Measurements from ENCODE around the gene LIN9.

LIN9 gene

DNA sequence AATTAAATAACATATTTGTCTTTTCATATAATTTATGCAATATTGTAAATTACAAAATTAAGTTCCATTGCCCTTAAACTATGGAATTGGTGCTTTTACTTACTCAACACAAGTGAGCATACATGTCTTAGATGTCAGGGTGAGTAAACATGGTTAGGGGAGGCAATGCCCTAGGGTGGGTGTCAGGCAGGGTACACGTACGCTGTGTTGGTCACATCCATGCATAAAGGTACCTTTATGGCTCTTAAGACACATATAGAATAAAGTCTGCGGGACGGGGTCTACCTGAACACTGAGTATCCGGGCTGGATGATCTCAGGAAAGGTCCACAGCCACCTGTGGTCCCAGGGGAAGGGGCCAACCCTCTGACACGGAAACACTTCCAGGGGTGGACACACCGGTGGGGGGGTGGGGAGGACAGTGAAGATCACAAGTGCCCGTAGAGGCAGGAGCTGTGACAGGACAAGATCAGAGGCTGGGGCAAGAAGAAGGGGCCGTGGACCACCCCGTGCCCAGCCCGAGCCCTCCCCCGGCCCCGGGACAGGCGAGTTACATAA, 720 bp downstream of the LIN9 start:
- Mint-ChIP-seq H3K27ac (peak overlapping the region; percentile 87), H3K4me1 (ENCODE audit: low read depth) (peaks cover 26% of the 10 kb centered on the region), H3K27me3 (no peaks in the 10 kb centered on the region), H3K4me3 (peak overlapping the region; percentile 91), H3K36me3 (peaks cover 7% of the 10 kb centered on the region), H3K9me3 (ENCODE audit: low read depth) (no peaks in the 10 kb centered on the region)

DNA sequence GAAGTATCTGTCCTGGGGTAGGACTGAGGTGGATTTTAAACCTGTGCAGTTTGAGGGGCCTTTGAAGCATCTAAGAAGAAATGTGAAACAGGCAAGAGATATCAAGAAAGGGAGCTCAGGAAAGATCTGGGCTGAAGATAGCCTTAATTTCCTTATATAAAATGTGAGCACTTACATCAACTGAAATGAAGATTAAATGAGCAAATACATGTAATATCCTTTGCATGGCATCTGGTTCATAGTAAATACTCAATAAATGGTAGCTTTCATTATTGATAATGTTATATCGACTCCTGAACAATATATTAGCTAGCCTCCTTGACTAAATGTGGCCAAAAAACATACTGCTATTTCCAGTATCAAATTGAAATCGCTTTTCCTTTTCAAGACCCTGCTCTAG, 2.5 kb downstream of the LIN9 start:
- peaks cover 8% of the 10 kb centered on the region for H3K36me3 Mint-ChIP-seq
- H3K9me3 Mint-ChIP-seq (ENCODE audit: low read depth): no peaks in the 10 kb centered on the region
- H3K4me1 Mint-ChIP-seq (ENCODE audit: low read depth): peaks cover 29% of the 10 kb centered on the region
- no peak overlapping the region for H3K4me3 Mint-ChIP-seq
- H3K27me3 Mint-ChIP-seq: no peaks in the 10 kb centered on the region
- no peak overlapping the region for H3K27ac Mint-ChIP-seq

DNA sequence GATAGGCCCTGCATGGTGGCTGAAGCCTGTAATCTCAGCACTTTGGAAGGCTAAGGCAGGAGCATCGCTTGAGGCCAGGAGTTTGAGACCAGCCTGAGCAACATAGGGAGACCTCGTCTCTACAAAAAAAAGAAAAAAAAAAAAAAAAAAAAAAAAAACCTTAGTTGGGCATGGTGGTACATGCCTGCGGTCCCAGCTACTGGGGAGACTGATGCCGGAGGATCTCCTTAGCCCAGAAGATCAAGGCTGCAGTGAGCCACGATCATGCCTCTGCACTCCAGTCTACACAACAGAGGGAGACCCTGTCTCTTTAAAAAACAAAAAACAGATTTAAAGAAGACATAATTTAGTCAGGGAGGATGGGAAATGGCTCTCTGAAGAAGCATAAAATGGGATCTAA, 3.8 kb downstream of the LIN9 start:
- H3K4me1 Mint-ChIP-seq (ENCODE audit: low read depth): peaks cover 31% of the 10 kb centered on the region
- no peaks in the 10 kb centered on the region for H3K27me3 Mint-ChIP-seq
- H3K9me3 Mint-ChIP-seq (ENCODE audit: low read depth): no peaks in the 10 kb centered on the region
- H3K27ac Mint-ChIP-seq: no peak overlapping the region
- no peak overlapping the region for H3K4me3 Mint-ChIP-seq
- H3K36me3 Mint-ChIP-seq: peaks cover 11% of the 10 kb centered on the region

DNA sequence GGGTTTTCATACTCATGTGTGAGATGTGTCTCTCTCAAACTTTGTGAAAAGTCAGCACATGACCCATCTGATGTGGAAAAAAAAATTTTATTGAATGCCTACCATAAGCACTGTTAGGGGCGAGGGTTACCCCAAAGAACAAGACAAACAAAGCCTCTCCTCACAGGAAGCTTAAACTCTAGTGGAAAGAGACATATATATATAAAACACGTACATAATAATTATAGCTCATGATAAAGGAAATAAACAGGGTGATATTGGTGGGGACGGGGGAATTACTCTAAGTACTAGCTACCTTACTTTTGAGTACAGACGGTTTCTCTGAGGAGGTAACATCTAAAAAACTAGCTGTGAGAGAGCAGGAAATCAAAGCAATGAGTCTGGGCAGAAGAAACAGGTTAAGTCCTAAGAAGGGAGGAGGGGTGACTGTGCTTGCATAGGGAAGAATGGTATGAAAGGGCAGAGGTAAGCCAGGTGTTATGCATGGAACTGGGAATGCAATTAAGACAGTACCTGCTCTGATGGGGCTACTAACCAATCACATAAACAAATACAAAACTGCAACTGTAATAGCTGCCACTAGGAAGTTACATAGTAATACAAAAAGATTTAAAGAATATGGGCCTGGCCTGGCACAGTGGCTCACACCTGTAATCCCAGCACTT, 4.5 kb downstream of the LIN9 start:
- Mint-ChIP-seq H3K36me3 (peaks cover 11% of the 10 kb centered on the region), H3K4me3 (no peak overlapping the region), H3K27me3 (no peaks in the 10 kb centered on the region), H3K4me1 (ENCODE audit: low read depth) (peaks cover 25% of the 10 kb centered on the region), H3K27ac (no peak overlapping the region), H3K9me3 (ENCODE audit: low read depth) (no peaks in the 10 kb centered on the region)

DNA sequence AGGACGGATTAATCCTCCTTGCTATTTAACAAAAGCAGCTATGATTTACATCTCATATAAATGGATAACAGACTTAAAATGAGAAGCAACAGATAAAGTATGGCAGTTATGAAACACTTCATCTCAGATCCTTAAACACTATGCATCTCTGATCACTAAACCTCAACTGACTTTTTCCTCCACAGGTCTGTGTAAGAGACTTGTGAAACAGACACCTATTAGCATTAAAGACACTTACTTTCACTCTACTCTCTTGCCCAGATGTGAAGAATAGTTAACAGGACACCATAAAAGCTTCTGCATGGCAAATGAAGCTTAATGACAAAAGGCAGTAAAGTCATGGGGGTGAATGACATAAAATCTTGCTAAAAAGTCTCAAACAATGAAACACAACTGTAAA, 6.2 kb downstream of the LIN9 start:
- Mint-ChIP-seq H3K4me1 (ENCODE audit: low read depth) (peaks cover 21% of the 10 kb centered on the region), H3K27ac (no peak overlapping the region)

DNA sequence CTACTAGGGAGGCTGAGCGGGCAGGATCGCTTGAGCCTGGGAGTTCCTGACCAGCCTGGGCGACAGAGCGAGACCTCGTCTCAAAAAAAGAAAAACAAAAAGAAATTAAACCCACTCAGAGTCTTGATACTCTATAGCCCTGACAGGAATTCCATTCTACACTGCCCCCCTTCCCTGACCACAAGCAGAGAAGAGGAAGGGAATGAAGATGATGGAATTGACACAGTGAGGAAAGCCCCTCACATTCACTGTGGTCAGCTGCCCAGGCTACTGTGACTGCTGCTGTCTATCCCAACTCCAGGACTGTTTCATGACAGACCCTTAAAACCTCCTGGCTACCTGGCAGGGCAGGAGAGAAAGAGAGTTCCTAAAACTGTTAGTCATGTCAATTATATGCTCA, 12.1 kb downstream of the LIN9 start:
- Mint-ChIP-seq H3K36me3 (peaks cover 17% of the 10 kb centered on the region), H3K4me3 (no peak overlapping the region), H3K27me3 (no peaks in the 10 kb centered on the region), H3K4me1 (ENCODE audit: low read depth) (peaks cover 3% of the 10 kb centered on the region), H3K27ac (no peak overlapping the region), H3K9me3 (ENCODE audit: low read depth) (no peaks in the 10 kb centered on the region)

More for the DNA sequence above, 6.2 kb downstream of the LIN9 start:
- Mint-ChIP-seq H3K36me3 (peaks cover 13% of the 10 kb centered on the region), H3K27me3 (no peaks in the 10 kb centered on the region), H3K4me3 (no peak overlapping the region), H3K9me3 (ENCODE audit: low read depth) (no peaks in the 10 kb centered on the region)

DNA sequence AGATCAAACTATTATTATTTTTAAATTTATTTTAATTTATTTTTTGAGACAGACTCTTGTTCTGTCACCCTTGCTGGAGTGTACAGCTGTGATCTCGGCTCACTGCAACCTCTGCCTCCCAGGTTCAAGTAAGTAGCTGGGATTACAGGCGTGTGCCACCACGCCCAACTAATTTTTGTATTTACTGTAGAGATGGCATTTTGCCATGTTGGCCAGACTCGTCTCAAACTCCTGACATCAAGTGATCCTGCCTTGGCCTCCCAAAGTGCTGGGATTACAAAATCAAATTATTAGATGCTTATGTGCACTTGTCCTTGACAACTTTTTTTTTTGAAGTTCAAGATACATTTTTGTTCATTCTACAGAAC, 15.4 kb downstream of the LIN9 start:
- Mint-ChIP-seq H3K27ac (no peak overlapping the region), H3K36me3 (peaks cover 13% of the 10 kb centered on the region), H3K9me3 (ENCODE audit: low read depth) (no peaks in the 10 kb centered on the region), H3K4me3 (no peak overlapping the region), H3K4me1 (ENCODE audit: low read depth) (no peaks in the 10 kb centered on the region), H3K27me3 (no peaks in the 10 kb centered on the region)

DNA sequence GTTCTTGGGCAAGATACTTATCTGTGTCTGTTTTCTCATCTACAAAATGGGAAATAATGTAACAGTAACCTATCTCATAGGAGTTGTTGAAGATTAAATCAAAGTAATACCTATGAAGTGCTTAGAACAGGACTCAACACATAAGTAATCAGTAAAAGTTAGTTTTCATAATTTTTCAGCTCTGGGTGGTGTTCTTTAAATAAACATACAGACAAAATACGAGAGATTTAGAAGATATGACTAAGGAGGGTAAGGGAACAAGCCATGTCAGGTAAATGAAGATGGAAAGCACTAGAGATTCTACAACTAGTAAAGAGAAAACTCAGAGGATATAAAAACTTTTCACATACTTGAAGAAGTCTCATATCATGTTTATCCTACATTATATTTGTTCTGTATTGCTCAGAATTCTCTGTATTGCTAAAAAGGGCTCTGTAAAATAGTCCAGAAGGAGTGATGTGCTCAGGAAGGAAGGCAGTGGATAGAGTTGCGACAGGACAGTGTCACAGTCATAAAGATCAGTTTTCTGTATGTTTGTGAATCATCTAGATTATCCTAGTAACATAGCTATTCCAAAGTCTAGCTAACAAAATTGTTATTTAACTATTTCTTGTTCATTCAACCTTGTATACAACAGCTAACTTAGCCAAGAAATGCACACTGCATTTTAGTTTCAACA, 16.0 kb downstream of the LIN9 start:
- Mint-ChIP-seq H3K4me3 (no peak overlapping the region), H3K27me3 (no peaks in the 10 kb centered on the region), H3K9me3 (ENCODE audit: low read depth) (no peaks in the 10 kb centered on the region), H3K4me1 (ENCODE audit: low read depth) (no peaks in the 10 kb centered on the region), H3K27ac (no peak overlapping the region), H3K36me3 (peaks cover 16% of the 10 kb centered on the region)

DNA sequence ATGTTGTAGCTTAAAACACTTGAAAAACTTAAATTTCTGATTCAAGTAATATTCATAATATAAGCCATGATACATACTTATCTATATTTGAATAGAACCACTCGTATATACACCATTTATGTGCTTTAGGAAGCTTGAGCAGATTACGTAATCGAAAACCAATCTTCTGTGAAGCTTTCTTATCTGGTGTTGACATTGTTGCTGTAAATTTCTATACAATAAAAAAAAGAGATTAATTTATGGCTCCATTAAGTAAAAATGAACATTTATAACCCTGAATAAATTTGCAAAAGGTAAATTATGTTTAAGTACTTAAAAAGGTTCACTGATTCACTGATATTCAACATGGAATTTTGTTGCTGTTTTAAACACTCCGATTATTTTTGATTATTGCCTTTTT, 21.4 kb downstream of the LIN9 start:
- no peak overlapping the region for H3K4me3 Mint-ChIP-seq
- H3K27me3 Mint-ChIP-seq: no peaks in the 10 kb centered on the region
- no peaks in the 10 kb centered on the region for H3K9me3 Mint-ChIP-seq (ENCODE audit: low read depth)
- no peak overlapping the region for H3K27ac Mint-ChIP-seq
- no peaks in the 10 kb centered on the region for H3K4me1 Mint-ChIP-seq (ENCODE audit: low read depth)
- peaks cover 11% of the 10 kb centered on the region for H3K36me3 Mint-ChIP-seq

DNA sequence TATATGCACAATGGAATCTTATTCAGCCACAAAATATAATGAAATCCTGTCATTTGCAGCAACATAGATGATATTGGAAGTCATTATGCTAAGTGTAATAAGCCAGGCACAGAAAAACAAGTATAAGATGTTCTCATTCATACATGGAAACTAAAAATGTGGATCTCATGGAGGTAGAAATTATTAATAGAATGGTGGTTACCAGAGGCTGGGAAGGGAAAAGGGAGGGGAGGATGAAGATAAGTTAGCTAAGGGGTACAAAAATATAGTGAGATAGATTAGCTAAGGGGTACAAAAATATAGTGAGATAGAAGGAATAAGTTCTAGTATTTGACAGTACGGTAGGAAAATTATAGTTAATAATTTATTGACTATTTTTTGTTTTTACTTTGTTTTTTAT, 27.9 kb downstream of the LIN9 start:
- peaks cover 12% of the 10 kb centered on the region for H3K36me3 Mint-ChIP-seq
- no peaks in the 10 kb centered on the region for H3K9me3 Mint-ChIP-seq (ENCODE audit: low read depth)
- H3K4me1 Mint-ChIP-seq (ENCODE audit: low read depth): no peaks in the 10 kb centered on the region
- H3K4me3 Mint-ChIP-seq: no peak overlapping the region
- H3K27me3 Mint-ChIP-seq: no peaks in the 10 kb centered on the region
- no peak overlapping the region for H3K27ac Mint-ChIP-seq

DNA sequence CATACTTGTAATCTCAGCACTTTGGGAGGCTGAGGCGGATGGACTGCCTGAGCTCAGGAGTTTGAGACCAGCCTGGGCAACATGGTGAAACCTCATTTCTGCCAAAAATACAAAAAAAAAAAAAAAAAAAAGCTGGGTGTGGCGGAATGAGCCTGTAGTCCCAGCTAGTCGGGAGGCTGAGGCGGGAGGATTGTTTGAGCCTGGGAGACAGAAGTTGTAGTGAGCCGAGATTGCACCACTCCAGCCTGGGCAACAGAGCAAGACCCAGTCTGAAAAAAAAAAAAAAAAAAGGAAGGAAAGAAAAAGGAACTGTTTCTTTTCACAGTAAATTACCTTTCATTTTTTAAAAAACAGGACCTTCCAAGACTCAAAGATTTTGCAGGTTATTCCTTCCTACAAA, 29.5 kb downstream of the LIN9 start:
- H3K4me1 Mint-ChIP-seq (ENCODE audit: low read depth): no peaks in the 10 kb centered on the region

DNA sequence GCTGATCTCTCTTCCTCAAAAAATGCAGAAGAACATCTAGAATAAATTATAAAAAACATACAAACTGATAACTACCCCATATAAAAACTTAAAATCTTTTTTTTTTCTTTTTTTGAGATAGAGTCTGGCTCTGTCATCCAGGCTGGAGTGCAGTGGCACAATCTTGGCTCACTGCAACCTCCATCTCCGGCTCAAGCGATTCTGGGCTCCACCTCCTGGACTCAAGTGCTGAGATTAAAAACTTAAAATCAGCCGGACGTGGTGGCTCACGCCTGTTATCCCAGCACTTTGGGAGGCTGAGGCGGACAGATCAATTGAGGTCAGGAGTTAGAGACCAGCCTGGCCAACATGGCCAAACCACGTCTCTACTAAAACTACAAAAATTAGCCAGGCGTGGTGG, 31.1 kb downstream of the LIN9 start:
- no peaks in the 10 kb centered on the region for H3K4me1 Mint-ChIP-seq (ENCODE audit: low read depth)
- no peaks in the 10 kb centered on the region for H3K9me3 Mint-ChIP-seq (ENCODE audit: low read depth)
- H3K27me3 Mint-ChIP-seq: no peaks in the 10 kb centered on the region
- no peak overlapping the region for H3K27ac Mint-ChIP-seq
- H3K4me3 Mint-ChIP-seq: no peak overlapping the region
- H3K36me3 Mint-ChIP-seq: peaks cover 16% of the 10 kb centered on the region

More for the DNA sequence above, 29.5 kb downstream of the LIN9 start:
- Mint-ChIP-seq H3K36me3 (peaks cover 12% of the 10 kb centered on the region), H3K27me3 (no peaks in the 10 kb centered on the region), H3K9me3 (ENCODE audit: low read depth) (no peaks in the 10 kb centered on the region), H3K27ac (no peak overlapping the region), H3K4me3 (no peak overlapping the region)

DNA sequence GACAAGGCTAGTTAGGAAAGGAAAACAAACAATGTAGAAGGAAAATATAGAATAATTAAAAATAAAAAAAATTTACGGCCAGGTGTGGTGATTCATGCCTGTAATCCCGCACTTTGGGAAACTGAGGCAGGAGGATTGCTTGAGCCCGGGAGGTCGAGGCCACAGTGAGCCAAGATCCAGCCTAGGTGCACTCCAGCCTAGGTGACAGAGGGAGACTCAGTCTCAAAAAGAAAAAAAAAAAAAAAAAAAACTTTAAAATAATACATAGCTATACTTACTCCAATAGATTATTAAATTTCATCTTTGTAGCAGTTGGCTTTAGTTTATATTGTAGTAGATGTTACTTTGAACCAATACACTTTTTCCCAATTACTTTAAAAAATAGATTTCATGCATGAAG, 32.0 kb downstream of the LIN9 start:
- H3K9me3 Mint-ChIP-seq (ENCODE audit: low read depth): no peaks in the 10 kb centered on the region
- no peak overlapping the region for H3K27ac Mint-ChIP-seq
- no peak overlapping the region for H3K4me3 Mint-ChIP-seq
- peaks cover 14% of the 10 kb centered on the region for H3K36me3 Mint-ChIP-seq
- H3K4me1 Mint-ChIP-seq (ENCODE audit: low read depth): no peaks in the 10 kb centered on the region
- no peaks in the 10 kb centered on the region for H3K27me3 Mint-ChIP-seq

DNA sequence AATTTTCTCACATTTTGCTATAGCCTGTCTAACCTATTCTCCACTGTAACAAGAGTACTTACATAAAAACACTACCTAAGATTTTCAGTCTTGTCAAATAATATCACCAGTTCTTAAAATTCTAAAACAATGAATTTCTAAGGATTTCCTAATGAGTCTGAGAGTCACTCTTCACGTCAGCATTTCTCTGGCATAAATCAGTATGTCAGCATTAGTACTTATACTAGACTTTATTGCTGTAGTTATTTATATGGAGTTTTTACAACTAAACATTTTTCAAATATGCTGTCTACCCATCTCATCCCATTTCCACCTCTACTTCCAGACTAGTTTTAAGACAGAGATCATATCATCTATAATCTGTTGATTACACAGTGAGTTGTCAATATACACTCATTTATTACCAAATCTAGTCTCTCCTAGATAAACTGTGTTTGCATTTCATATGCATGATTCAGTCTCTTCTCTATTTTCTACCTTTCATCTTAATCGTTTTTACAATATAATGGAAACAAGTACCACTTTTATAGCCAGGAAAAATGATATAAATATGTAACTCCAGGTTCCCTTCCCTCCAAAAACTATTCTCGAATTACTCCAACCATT, 32.8 kb downstream of the LIN9 start:
- no peaks in the 10 kb centered on the region for H3K27me3 Mint-ChIP-seq

DNA sequence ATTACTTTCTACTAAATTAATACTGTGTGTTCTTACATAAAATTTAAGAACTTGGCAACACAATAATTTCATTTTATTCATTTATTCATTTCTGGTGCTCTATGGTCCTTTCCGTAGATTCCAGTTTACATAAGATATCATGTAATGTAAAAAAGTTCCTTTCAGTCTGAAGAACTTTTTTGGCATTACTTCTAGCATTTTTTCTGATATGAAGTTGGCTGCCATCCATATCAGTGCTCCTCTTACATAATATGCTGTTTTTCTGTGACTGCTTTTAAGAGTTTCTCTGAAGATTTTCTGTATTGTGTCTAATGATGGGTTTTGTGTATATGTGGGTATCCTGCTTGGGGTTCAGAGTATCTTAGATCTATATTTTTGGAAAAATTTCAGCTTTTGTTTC, 34.8 kb downstream of the LIN9 start:
- Mint-ChIP-seq H3K27ac (no peak overlapping the region), H3K27me3 (no peaks in the 10 kb centered on the region), H3K36me3 (peaks cover 12% of the 10 kb centered on the region), H3K4me1 (ENCODE audit: low read depth) (no peaks in the 10 kb centered on the region), H3K9me3 (ENCODE audit: low read depth) (no peaks in the 10 kb centered on the region), H3K4me3 (no peak overlapping the region)

More for the DNA sequence above, 32.8 kb downstream of the LIN9 start:
- H3K9me3 Mint-ChIP-seq (ENCODE audit: low read depth): no peaks in the 10 kb centered on the region
- no peak overlapping the region for H3K4me3 Mint-ChIP-seq
- peaks cover 14% of the 10 kb centered on the region for H3K36me3 Mint-ChIP-seq
- no peaks in the 10 kb centered on the region for H3K4me1 Mint-ChIP-seq (ENCODE audit: low read depth)
- no peak overlapping the region for H3K27ac Mint-ChIP-seq

Measured in activated naive CD8-positive, alpha-beta T cell (primary cell).